Vein endothelial cell (primary cell): ENCODE data around the gene EXOC3L2. TPM values are rescaled to one million over a fixed set of nuclear protein-coding genes. Genes with fewer than 3 reads are reported as not detected.

Experiments
- total RNA-seq: library from RNA; depleted of rRNA; stranded (reverse); fragments of >200 nt; gene quantifications from 2 replicates; pipeline ENCODE4 v1.2.3, GENCODE V29; 2012

Gene EXOC3L2
- total RNA-seq: 0.38 and 1.6 TPM in 2 replicates

DNA sequence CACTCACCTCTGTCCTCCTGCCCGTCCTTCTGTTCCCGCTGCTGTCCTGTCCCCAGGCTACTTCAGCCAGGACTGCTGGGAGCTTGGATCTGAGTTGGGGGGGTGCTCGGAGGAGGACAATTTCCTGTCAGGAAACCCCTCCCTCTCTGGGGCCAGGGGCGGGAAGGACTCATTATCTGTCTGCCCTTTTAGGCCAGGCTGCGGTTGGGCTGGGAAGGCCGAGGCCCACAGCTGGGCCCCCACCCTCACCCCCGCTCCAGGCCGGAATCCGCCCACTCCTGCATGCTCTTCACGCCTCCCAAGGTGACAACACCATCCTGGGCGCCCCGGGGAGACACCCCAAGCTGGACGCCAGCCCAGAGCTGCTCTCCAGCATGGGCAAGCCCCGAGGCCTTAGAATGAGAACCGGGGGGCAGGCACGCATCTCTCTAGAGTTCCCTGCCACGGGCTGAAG lies at the start of gene EXOC3L2:
Gene EXOC3L2, minus strand, starts transcription at position 74 of the 454 bp plus-strand sequence. CDS start 6,362 bp downstream, outside the sequence.

DNA sequence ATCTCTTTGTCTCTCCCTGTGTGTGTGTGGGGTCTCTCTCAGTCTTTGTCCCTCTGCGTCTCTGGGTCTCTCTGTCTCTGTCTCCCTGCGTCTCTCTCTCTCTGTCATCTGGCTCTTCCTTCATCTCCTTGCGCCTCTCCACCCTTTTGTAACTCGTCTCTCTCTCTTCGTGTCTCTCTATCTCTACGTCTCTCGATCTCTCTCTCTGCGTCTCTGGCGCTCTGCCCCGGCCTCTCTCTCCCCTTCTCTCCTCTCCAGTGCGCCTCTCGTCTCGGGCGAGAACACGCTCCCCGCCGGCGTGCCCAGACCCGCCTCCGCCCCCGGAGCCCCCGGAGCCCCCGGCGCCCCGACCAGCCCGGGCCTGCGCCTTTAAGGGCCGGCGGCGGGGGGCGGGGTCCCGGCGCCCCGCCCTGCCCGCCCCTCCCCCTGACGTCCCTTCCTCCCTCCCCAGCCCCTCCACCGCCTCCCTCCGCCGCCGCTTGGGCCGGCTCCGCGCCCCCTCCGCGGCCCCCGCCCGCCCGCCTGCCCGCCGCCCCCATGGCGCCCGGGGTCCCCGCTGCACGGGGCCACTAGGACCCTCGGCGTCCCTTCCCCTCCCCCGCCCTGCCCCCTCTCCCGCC lies 5.7 kb upstream of the EXOC3L2 start, which contains the start of gene MARK4:
Gene MARK4, plus strand, starts transcription at position 440 of the 620 bp plus-strand sequence. CDS start 318 bp downstream, outside the sequence.

DNA sequence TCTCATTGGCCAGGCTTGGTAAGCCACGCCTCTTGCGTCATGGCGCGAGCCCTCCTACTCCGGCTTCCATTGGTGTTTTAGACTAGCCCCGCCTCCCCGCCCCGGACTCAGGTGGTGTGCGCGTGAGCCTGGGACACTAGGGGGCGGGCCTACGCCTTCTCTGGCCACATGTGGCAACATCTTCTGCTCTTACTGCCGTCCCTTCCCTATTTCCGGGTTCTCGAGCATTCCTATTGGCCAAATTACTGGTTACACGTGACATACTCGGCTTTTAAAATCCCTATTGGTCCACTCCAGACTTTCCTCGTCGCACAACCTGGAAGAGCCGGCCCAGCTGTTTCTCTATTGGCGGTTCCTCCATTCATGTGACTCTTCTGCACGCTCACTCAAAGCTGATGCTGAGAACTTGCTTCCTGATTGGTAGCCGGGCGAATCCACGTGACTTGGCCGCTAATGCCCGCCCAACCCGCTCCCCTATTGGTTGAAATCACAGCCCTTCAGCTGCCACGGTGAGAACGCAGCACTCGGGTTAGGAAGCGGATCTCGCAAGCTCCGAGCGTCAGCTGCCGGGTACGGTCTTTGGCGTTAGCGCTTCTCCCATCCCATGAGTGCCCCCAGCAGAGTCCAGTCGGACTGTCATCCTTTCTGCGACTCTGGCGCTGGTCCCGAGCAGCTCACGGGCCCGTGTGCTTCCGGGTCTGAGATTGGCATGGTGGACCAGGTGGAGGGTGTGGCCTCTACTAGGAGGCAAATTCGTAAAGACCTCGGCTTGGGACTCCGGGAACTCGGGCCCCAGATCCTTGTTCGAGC lies 66.7 kb downstream of the EXOC3L2 start, which contains the start of gene BLOC1S3:
Gene BLOC1S3, plus strand, starts transcription at position 523 of the 810 bp plus-strand sequence. CDS start 513 bp downstream, outside the sequence.

DNA sequence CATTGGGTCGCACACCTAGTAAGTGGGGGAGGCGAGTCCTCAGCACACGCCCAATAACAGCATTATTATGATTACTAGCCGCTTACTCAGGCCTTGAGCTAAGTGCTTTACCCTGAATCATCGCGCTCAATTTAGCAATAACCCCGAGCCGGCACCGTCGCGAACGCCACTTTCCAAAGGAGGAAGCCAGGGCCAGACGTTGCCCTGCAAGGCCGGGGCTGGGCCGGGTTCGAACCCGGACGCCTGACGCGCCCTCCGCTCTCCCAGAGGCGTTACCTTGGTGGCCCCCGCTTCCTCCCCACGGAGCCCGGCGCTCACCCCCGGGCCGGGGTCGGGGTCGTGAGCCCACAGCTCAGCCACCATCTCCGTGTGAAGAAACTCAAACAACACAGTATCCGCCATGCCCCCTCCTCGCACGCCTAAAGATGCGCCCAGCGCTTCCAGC lies 67.4 kb downstream of the EXOC3L2 start, which contains the start of gene TRAPPC6A:
Gene TRAPPC6A, minus strand, starts transcription at position 421 of the 445 bp plus-strand sequence. Its CDS starts 19 bp downstream, at position 402.

Other genes with a start within 250 kb of the EXOC3L2 start
- gene RELB, start 243.9 kb downstream of the EXOC3L2 start, total RNA-seq: 12.4 and 14.7 TPM in 2 replicates
- gene CLASRP, start 206.4 kb downstream of the EXOC3L2 start, total RNA-seq: 19.6 and 31.4 TPM in 2 replicates
- 0.33 and 0.48 TPM in 2 replicates for gene ZNF296, start 168.9 kb downstream of the EXOC3L2 start, total RNA-seq
- 21.6 and 27.9 TPM in 2 replicates for gene GEMIN7, start 166.1 kb downstream of the EXOC3L2 start, total RNA-seq
- gene PPP1R37, start 152.2 kb downstream of the EXOC3L2 start, total RNA-seq: 37.4 and 50.3 TPM in 2 replicates
- gene NKPD1, start 84.4 kb downstream of the EXOC3L2 start, total RNA-seq: 0.65 TPM in 1 of 2 replicates, not detected in the other
- 11.9 and 28.4 TPM in 2 replicates for gene TRAPPC6A, start 67.2 kb downstream of the EXOC3L2 start, total RNA-seq
- gene BLOC1S3, start 66.6 kb downstream of the EXOC3L2 start, total RNA-seq: 8.8 and 9.1 TPM in 2 replicates
- 20.4 and 32.7 TPM in 2 replicates for gene MARK4, start 5.9 kb upstream of the EXOC3L2 start, total RNA-seq
- gene CKM, start 77.5 kb upstream of the EXOC3L2 start, total RNA-seq: not detected in 2 replicates
- gene KLC3, start 95.3 kb upstream of the EXOC3L2 start, total RNA-seq: 0.33 TPM in 1 of 2 replicates, not detected in the other
- gene ERCC2, start 125.2 kb upstream of the EXOC3L2 start, total RNA-seq: 35.6 and 61.1 TPM in 2 replicates
- gene PPP1R13L, start 159.7 kb upstream of the EXOC3L2 start, total RNA-seq: 24.6 and 24.8 TPM in 2 replicates
- 20.9 and 27.5 TPM in 2 replicates for gene POLR1G, start 161.2 kb upstream of the EXOC3L2 start, total RNA-seq
- gene ERCC1, start 178.5 kb upstream of the EXOC3L2 start, total RNA-seq: 84.4 and 98.3 TPM in 2 replicates
- 0.48 and 0.65 TPM in 2 replicates for gene FOSB, start 222.6 kb upstream of the EXOC3L2 start, total RNA-seq